Neural cell (in vitro differentiated cells): Measurements from ENCODE around the gene MARS1. TPM values are rescaled to one million over a fixed set of nuclear protein-coding genes. Genes with fewer than 3 reads are reported as not detected.

Experiments
- H2AFZ ChIP-seq: fragments of 200-600, 300-800 bp; sonication (generic), shearing (Covaris generic); 2 replicates; pipeline ENCODE4 v1.6.0; 2014; ENCODE audit warnings: low read depth, mild to moderate bottlenecking, antibody characterized with exemption, low read length, moderate library complexity
- H3F3A ChIP-seq: fragments of 200-600 bp; shearing (Covaris generic); 2 replicates; pipeline ENCODE4 v1.6.1; 2016; ENCODE audit warnings: mild to moderate bottlenecking, moderate library complexity, mixed read lengths, antibody characterized with exemption, low read length; ENCODE audit not compliant: insufficient read depth, poor library complexity, severe bottlenecking
- H3K27ac ChIP-seq: fragments of 200-600, 300-800 bp; sonication (generic), shearing (Covaris generic); 2 replicates; pipeline ENCODE4 v1.5.1; 2014; ENCODE audit warnings: mild to moderate bottlenecking, low read length, moderate library complexity
- H3K27me3 ChIP-seq: fragments of 300-800, 200-600 bp; sonication (generic), shearing (Covaris generic); 2 replicates; pipeline ENCODE4 v1.6.0; 2014; ENCODE audit warnings: mild to moderate bottlenecking, low read depth, low read length, moderate library complexity; ENCODE audit not compliant: insufficient read depth
- H3K36me3 ChIP-seq: fragments of 300-800, 200-600 bp; sonication (generic), shearing (Covaris generic); 2 replicates; pipeline ENCODE4 v1.5.1; 2014; ENCODE audit warnings: mild to moderate bottlenecking, antibody characterized with exemption, low read length, moderate library complexity; ENCODE audit not compliant: insufficient read depth
- H3K4me2 ChIP-seq: fragments of 300-800, 200-600 bp; sonication (generic), shearing (Covaris generic); 2 replicates; pipeline ENCODE4 v1.6.0; 2014; ENCODE audit warnings: mild to moderate bottlenecking, low read length
- H3K4me3 ChIP-seq: fragments of 300-800, 200-600 bp; sonication (generic), shearing (Covaris generic); 2 replicates; pipeline ENCODE4 v1.5.1; 2014; ENCODE audit warnings: mild to moderate bottlenecking, low read length, moderate library complexity
- H3K79me2 ChIP-seq: fragments of 200-600 bp; shearing (Covaris generic); replicated peaks from 2 replicates; pipeline ENCODE4 v1.6.0; 2014; ENCODE audit warnings: mild to moderate bottlenecking, low read length, moderate library complexity; ENCODE audit not compliant: insufficient read depth
- H3K9ac ChIP-seq: fragments of 300-800, 200-600 bp; sonication (generic), shearing (Covaris generic); 2 replicates; pipeline ENCODE4 v1.6.1; 2016; ENCODE audit warnings: mild to moderate bottlenecking, low read length, mixed read lengths
- H3K9me2 ChIP-seq: fragments of 200-600 bp; shearing (Covaris generic); 2 replicates; pipeline ENCODE4 v1.6.1; 2016; ENCODE audit warnings: mild to moderate bottlenecking, low read length, mixed read lengths; ENCODE audit not compliant: insufficient read depth
- H3K9me3 ChIP-seq: fragments of 200-600, 300-800 bp; sonication (generic), shearing (Covaris generic); 2 replicates; pipeline ENCODE4 v1.6.1; 2016; ENCODE audit warnings: mild to moderate bottlenecking, mixed run types, low read length, moderate library complexity, mixed read lengths
- H4K20me1 ChIP-seq: fragments of 200-600 bp; shearing (Covaris generic); 2 replicates; pipeline ENCODE4 v1.6.1; 2016; ENCODE audit warnings: mild to moderate bottlenecking, mixed run types; ENCODE audit not compliant: insufficient read depth
- EP300 ChIP-seq: fragments of 450-650 bp; conservative IDR thresholded peaks from 2 replicates; pipeline ENCODE4 v1.6.1; 2014; ENCODE audit warnings: antibody characterized with exemption, mild to moderate bottlenecking, moderate library complexity; ENCODE audit not compliant: poor library complexity, severe bottlenecking
- EZH2 ChIP-seq: fragments of 200-600, 300-800 bp; shearing (Covaris generic), sonication (generic); IDR thresholded peaks from 2 replicates; pipeline ENCODE4 v1.6.1; 2014; ENCODE audit warnings: antibody characterized with exemption, low read length, borderline replicate concordance, mild to moderate bottlenecking; ENCODE audit not compliant: insufficient read depth, poor library complexity, severe bottlenecking
- MXI1 ChIP-seq: fragments of 450-650 bp; conservative IDR thresholded peaks from 2 replicates; pipeline ENCODE4 v1.6.1; 2014; ENCODE audit warnings: antibody characterized with exemption, mild to moderate bottlenecking; ENCODE audit not compliant: poor library complexity, severe bottlenecking
- POLR2AphosphoS5 ChIP-seq: IDR thresholded peaks from 2 replicates; pipeline ENCODE4 v1.6.1; 2012
- RAD21 ChIP-seq: fragments of 450-650 bp; conservative IDR thresholded peaks from 2 replicates; pipeline ENCODE4 v1.6.1; 2014; ENCODE audit warnings: antibody characterized with exemption, mild to moderate bottlenecking, moderate library complexity
- SMC3 ChIP-seq: fragments of 450-650 bp; conservative IDR thresholded peaks from 2 replicates; pipeline ENCODE4 v1.6.1; 2014; ENCODE audit warnings: antibody characterized with exemption, mild to moderate bottlenecking, moderate library complexity; ENCODE audit not compliant: poor library complexity
- TAF1 ChIP-seq: IDR thresholded peaks from 2 replicates; pipeline ENCODE4 v1.6.1; 2012; ENCODE audit warnings: low read depth
- polyA plus RNA-seq: library from polyadenylated mRNA; depleted of rRNA; stranded (reverse); fragments of >200 nt; gene quantifications from 2 replicates; pipeline ENCODE4 v1.2.3, GENCODE V29; 2014
- TF ChIP-seq, protein P1 (sequence below): fragments of 450-650 bp; IDR thresholded peaks from 2 replicates; pipeline ENCODE4 v1.5.1; 2014; ENCODE audit warnings: antibody characterized with exemption, mild to moderate bottlenecking, moderate library complexity; ENCODE audit not compliant: poor library complexity, severe bottlenecking
- TF ChIP-seq, protein P2 (sequence below): IDR thresholded peaks from 2 replicates; pipeline ENCODE4 v1.6.1; 2012; ENCODE audit warnings: borderline replicate concordance

MARS1 gene
- polyA plus RNA-seq, 1 donor from 2014 or later, result 321 TPM

DNA sequence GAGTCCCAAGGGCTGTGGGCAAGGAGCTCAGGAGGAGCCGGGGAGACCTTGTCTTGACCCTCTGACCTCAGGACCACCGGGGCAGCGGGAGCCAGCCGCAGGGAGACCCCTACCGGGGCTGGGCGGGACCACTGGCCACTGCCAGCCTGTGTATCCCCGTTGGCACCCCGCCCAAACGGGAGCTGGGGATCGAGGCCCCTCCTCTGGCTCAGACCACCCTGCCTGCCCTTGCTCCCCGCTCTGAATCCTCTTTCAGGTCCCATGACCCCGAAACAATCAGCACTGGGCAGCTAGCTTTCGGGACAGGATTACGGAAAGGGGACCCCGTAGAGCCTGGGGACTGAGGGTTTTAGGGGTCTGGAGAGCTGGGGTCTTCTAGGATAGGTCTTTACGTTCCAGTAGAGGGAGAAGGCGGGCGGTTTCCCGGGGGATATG, 27.0 kb upstream of the MARS1 start:
- no peak overlapping the region for H3K4me2 ChIP-seq
- H2AFZ ChIP-seq, result no peak overlapping the region
- H3F3A ChIP-seq, result no peaks in the 10 kb centered on the region
- no peak overlapping the region for H3K9ac ChIP-seq
- H3K79me2 ChIP-seq, result no peaks in the 10 kb centered on the region
- TF ChIP-seq, protein P1, sequence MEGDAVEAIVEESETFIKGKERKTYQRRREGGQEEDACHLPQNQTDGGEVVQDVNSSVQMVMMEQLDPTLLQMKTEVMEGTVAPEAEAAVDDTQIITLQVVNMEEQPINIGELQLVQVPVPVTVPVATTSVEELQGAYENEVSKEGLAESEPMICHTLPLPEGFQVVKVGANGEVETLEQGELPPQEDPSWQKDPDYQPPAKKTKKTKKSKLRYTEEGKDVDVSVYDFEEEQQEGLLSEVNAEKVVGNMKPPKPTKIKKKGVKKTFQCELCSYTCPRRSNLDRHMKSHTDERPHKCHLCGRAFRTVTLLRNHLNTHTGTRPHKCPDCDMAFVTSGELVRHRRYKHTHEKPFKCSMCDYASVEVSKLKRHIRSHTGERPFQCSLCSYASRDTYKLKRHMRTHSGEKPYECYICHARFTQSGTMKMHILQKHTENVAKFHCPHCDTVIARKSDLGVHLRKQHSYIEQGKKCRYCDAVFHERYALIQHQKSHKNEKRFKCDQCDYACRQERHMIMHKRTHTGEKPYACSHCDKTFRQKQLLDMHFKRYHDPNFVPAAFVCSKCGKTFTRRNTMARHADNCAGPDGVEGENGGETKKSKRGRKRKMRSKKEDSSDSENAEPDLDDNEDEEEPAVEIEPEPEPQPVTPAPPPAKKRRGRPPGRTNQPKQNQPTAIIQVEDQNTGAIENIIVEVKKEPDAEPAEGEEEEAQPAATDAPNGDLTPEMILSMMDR, result no peak
- no peak for TF ChIP-seq TAF1
- no peak for TF ChIP-seq SMC3
- no peak for TF ChIP-seq RAD21
- no peak for TF ChIP-seq EP300
- TF ChIP-seq, protein P2, sequence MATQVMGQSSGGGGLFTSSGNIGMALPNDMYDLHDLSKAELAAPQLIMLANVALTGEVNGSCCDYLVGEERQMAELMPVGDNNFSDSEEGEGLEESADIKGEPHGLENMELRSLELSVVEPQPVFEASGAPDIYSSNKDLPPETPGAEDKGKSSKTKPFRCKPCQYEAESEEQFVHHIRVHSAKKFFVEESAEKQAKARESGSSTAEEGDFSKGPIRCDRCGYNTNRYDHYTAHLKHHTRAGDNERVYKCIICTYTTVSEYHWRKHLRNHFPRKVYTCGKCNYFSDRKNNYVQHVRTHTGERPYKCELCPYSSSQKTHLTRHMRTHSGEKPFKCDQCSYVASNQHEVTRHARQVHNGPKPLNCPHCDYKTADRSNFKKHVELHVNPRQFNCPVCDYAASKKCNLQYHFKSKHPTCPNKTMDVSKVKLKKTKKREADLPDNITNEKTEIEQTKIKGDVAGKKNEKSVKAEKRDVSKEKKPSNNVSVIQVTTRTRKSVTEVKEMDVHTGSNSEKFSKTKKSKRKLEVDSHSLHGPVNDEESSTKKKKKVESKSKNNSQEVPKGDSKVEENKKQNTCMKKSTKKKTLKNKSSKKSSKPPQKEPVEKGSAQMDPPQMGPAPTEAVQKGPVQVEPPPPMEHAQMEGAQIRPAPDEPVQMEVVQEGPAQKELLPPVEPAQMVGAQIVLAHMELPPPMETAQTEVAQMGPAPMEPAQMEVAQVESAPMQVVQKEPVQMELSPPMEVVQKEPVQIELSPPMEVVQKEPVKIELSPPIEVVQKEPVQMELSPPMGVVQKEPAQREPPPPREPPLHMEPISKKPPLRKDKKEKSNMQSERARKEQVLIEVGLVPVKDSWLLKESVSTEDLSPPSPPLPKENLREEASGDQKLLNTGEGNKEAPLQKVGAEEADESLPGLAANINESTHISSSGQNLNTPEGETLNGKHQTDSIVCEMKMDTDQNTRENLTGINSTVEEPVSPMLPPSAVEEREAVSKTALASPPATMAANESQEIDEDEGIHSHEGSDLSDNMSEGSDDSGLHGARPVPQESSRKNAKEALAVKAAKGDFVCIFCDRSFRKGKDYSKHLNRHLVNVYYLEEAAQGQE, result no peak
- no peak for TF ChIP-seq POLR2AphosphoS5
- no peak for TF ChIP-seq MXI1
- H3K9me2 ChIP-seq, result no peaks in the 10 kb centered on the region
- H3K4me3 ChIP-seq, result peak overlapping the region; percentile 55
- no peaks in the 10 kb centered on the region for H3K9me3 ChIP-seq
- H3K27ac ChIP-seq, result no peak overlapping the region
- no peaks in the 10 kb centered on the region for H3K36me3 ChIP-seq
- H3K27me3 ChIP-seq, result peaks cover 39% of the 10 kb centered on the region
- H4K20me1 ChIP-seq, result no peaks in the 10 kb centered on the region

DNA sequence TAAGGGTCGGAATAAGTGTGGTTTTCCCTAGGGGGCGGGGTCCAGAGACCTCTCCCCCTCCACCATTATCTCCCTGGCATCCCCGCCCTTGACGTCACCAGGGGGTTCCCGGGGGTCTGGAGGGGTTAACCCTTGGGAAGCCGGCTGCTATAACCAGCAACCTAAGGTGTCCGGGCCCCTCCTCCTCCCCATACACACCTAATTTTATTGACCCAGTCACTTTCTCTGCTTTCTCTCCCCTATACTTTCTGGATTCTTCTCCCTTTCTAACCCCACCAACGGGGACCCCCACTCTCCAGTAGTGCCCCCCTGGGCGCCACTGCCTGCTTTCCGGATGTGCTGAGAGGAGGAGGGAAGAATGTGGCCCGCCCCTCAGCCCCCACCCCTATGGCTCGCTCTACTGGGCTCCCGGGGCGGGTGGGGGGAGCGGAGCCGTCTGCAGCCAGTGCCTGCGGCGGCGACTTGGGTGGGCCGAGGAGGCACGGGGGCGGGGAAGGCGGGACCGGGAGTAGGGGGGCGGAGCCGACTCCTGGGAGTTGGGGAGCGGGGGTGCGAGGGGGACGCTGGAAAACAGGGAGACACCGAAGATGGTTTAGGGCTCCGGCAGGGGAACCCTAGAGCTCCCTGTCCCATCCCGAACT, 26.5 kb upstream of the MARS1 start:
- Histone ChIP-seq H3K36me3 (no peaks in the 10 kb centered on the region), H3K27ac (no peak overlapping the region), H3K9me2 (no peaks in the 10 kb centered on the region), H3K79me2 (no peaks in the 10 kb centered on the region), H3K27me3 (peaks cover 39% of the 10 kb centered on the region), H2AFZ (no peak overlapping the region), H3F3A (no peaks in the 10 kb centered on the region), H4K20me1 (no peaks in the 10 kb centered on the region), H3K9ac (no peak overlapping the region), H3K4me3 (peak overlapping the region; percentile 55), H3K9me3 (no peaks in the 10 kb centered on the region), H3K4me2 (no peak overlapping the region)
- TF ChIP-seq, protein P1, result no peak
- TF ChIP-seq MXI1 (no peak), POLR2AphosphoS5 (no peak), EZH2 (no peak), RAD21 (no peak), SMC3 (no peak), EP300 (no peak), TAF1 (no peak)
- TF ChIP-seq, protein P2, result no peak
